Chondrocyte (in vitro differentiated cells): ENCODE data around the gene NECTIN1. TPM values are rescaled to one million over a fixed set of nuclear protein-coding genes. Genes with fewer than 3 reads are reported as not detected.

Experiments
- DNase-seq: peaks from one replicate; pipeline ENCODE4 v3.0.0; 2021; ENCODE audit warnings: mixed read lengths, low spot score
- H3K27ac Mint-ChIP-seq: one replicate; pipeline ENCODE4 v1.8.0; 2021; ENCODE audit warnings: mild to moderate bottlenecking, moderate library complexity, mixed read lengths; ENCODE audit not compliant: unreplicated experiment
- H3K27me3 Mint-ChIP-seq: 2 replicates; pipeline ENCODE4 v1.8.0; 2021; ENCODE audit warnings: low read depth, mixed read lengths
- H3K36me3 Mint-ChIP-seq: 2 replicates; pipeline ENCODE4 v1.8.0; 2021; ENCODE audit warnings: low read depth, mixed read lengths
- H3K4me1 Mint-ChIP-seq: 2 replicates; pipeline ENCODE4 v1.8.0; 2021; ENCODE audit warnings: low read depth, mild to moderate bottlenecking, mixed read lengths
- H3K4me3 Mint-ChIP-seq: one replicate; pipeline ENCODE4 v1.8.0; 2021; ENCODE audit warnings: mild to moderate bottlenecking, moderate library complexity, mixed read lengths; ENCODE audit not compliant: unreplicated experiment
- H3K9me3 Mint-ChIP-seq: 2 replicates; pipeline ENCODE4 v1.8.0; 2021; ENCODE audit warnings: low read depth, mixed read lengths
- CTCF ChIP-seq: fragments of 200-600 bp; sonication (generic); IDR thresholded peaks from 2 replicates; pipeline ENCODE4 v1.5.0; 2021; ENCODE audit warnings: antibody characterized with exemption, mild to moderate bottlenecking, moderate library complexity
- total RNA-seq: library from RNA; stranded (reverse); gene quantifications from 3 replicates; pipeline ENCODE4 v1.2.1, GENCODE V29; 2021

The NECTIN1 gene
- total RNA-seq, 1 donor from 2014 or later = 9.1 TPM

GRCh38 chr11:119652907-119653659 is 75.9 kb downstream of the NECTIN1 start:
- peaks cover 17% of the 10 kb centered on the region for H3K27me3 Mint-ChIP-seq
- peaks cover 4% of the 10 kb centered on the region for H3K4me1 Mint-ChIP-seq
- H3K9me3 Mint-ChIP-seq = no peaks in the 10 kb centered on the region
- no peak overlapping the region for H3K27ac Mint-ChIP-seq
- H3K36me3 Mint-ChIP-seq = no peaks in the 10 kb centered on the region
- TF ChIP-seq CTCF = no peak
- no peak for DNase-seq
- H3K4me3 Mint-ChIP-seq = no peak overlapping the region

- no peak for TF ChIP-seq CTCF
- Mint-ChIP-seq H3K9me3 (no peaks in the 10 kb centered on the region), H3K4me1 (peaks cover 4% of the 10 kb centered on the region), H3K27me3 (peaks cover 17% of the 10 kb centered on the region), H3K27ac (no peak overlapping the region), H3K4me3 (no peak overlapping the region), H3K36me3 (no peaks in the 10 kb centered on the region)
- no peak for DNase-seq
These were observed 77.0 kb downstream of the NECTIN1 start for GRCh38 chr11:119651802-119652584.

GRCh38 chr11:119650251-119650650 is 78.7 kb downstream of the NECTIN1 start:
- H3K4me1 Mint-ChIP-seq = peaks cover 4% of the 10 kb centered on the region
- H3K9me3 Mint-ChIP-seq = no peaks in the 10 kb centered on the region
- no peak overlapping the region for H3K4me3 Mint-ChIP-seq
- no peak for DNase-seq
- H3K27ac Mint-ChIP-seq = no peak overlapping the region
- H3K27me3 Mint-ChIP-seq = peaks cover 19% of the 10 kb centered on the region
- H3K36me3 Mint-ChIP-seq = no peaks in the 10 kb centered on the region
- no peak for TF ChIP-seq CTCF

GRCh38 chr11:119647254-119647653 is 81.7 kb downstream of the NECTIN1 start:
- H3K4me3 Mint-ChIP-seq = no peak overlapping the region
- no peak for DNase-seq
- no peaks in the 10 kb centered on the region for H3K36me3 Mint-ChIP-seq
- no peak for TF ChIP-seq CTCF
- H3K27me3 Mint-ChIP-seq = peaks cover 23% of the 10 kb centered on the region
- no peak overlapping the region for H3K27ac Mint-ChIP-seq
- H3K4me1 Mint-ChIP-seq = peaks cover 2% of the 10 kb centered on the region
- H3K9me3 Mint-ChIP-seq = no peaks in the 10 kb centered on the region

- TF ChIP-seq CTCF = no peak
- peaks cover 26% of the 10 kb centered on the region for H3K27me3 Mint-ChIP-seq
- DNase-seq = no peak
- no peaks in the 10 kb centered on the region for H3K4me1 Mint-ChIP-seq
- H3K27ac Mint-ChIP-seq = no peak overlapping the region
- H3K4me3 Mint-ChIP-seq = no peak overlapping the region
- no peaks in the 10 kb centered on the region for H3K9me3 Mint-ChIP-seq
- no peaks in the 10 kb centered on the region for H3K36me3 Mint-ChIP-seq
These were observed 84.0 kb downstream of the NECTIN1 start for GRCh38 chr11:119645018-119645417.
